NCI-H1694 treated with DMSO at 0.1 percent for 48 hours (cell line): ENCODE results near the gene ALPG.
"Not testable (repeated sequence)": the region's sequence is repeated elsewhere in the genome, so short reads cannot be mapped to it uniquely, and the experiment has no call there.

Source experiments
- DNase-seq: peaks from one replicate; lab custom pipeline; 2025; lab: John Stamatoyannopoulos, UW

Gene ALPG

GRCh38 chr2:232377319-232377718 lies 29.3 kb upstream of the ALPG start:
- no peak for DNase-seq

GRCh38 chr2:232377841-232378734 lies 28.6 kb upstream of the ALPG start:
- no peak for DNase-seq

GRCh38 chr2:232378735-232379151 lies 27.9 kb upstream of the ALPG start, which contains the start of gene ALPP:
Gene ALPP (plus strand): TSS chr2:232378751. CDS start chr2:232378803, 52 bp downstream.
- DNase-seq, result not testable (repeated sequence)

- DNase-seq, result not testable (repeated sequence)
Measured at GRCh38 chr2:232379610-232380590, 26.7 kb upstream of the ALPG start.

- not testable (repeated sequence) for DNase-seq
Measured at GRCh38 chr2:232381204-232382031, 25.2 kb upstream of the ALPG start.

GRCh38 chr2:232382331-232383225 lies 24.1 kb upstream of the ALPG start:
- DNase-seq, result no peak

GRCh38 chr2:232384466-232384865 lies 22.2 kb upstream of the ALPG start:
- no peak for DNase-seq

GRCh38 chr2:232385058-232385457 lies 21.6 kb upstream of the ALPG start:
- DNase-seq, result not testable (repeated sequence)

- DNase-seq, result no peak
Measured at GRCh38 chr2:232385660-232386489, 20.8 kb upstream of the ALPG start.

GRCh38 chr2:232386490-232386739 lies 20.2 kb upstream of the ALPG start:
- no peak for DNase-seq

- DNase-seq, result no peak
Measured at GRCh38 chr2:232386740-232387450, 19.7 kb upstream of the ALPG start.

- no peak for DNase-seq
Measured at GRCh38 chr2:232387451-232388171, 19.0 kb upstream of the ALPG start.

- no peak for DNase-seq
Measured at GRCh38 chr2:232388324-232388891, 18.2 kb upstream of the ALPG start.

- no peak for DNase-seq
Measured at GRCh38 chr2:232389327-232389726, 17.3 kb upstream of the ALPG start.

- DNase-seq, result no peak
Measured at GRCh38 chr2:232390661-232391060, 16.0 kb upstream of the ALPG start.

- no peak for DNase-seq
Measured at GRCh38 chr2:232393556-232393955, 13.1 kb upstream of the ALPG start.

- not testable (repeated sequence) for DNase-seq
Measured at GRCh38 chr2:232394431-232394830, 12.2 kb upstream of the ALPG start.

GRCh38 chr2:232395586-232395985 lies 11.1 kb upstream of the ALPG start:
- DNase-seq, result no peak
